ENCODE measurements around the gene CPNE8.

CPNE8 gene

DNA sequence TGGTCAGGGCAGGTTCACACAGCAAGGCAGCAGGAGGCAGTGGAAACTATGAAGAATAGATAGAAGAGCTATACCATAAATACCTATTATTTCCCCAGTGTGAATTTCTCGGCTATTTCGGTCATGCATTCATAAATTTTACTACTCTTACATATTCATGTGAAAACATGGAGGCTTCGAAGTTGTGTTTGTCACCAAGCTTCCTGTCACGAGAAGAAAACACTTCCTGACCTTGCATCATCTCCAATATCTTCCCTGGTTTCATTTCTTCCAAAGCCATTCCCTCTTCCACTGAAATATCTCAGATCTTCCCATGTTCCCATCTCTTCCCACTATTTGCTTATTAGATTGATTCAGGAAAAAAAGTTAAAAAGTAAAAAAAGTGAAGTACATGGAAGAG is 80.4 kb downstream of the CPNE8 start:
- no peaks in the 10 kb centered on the region for H3K9me3 ChIP-seq

DNA sequence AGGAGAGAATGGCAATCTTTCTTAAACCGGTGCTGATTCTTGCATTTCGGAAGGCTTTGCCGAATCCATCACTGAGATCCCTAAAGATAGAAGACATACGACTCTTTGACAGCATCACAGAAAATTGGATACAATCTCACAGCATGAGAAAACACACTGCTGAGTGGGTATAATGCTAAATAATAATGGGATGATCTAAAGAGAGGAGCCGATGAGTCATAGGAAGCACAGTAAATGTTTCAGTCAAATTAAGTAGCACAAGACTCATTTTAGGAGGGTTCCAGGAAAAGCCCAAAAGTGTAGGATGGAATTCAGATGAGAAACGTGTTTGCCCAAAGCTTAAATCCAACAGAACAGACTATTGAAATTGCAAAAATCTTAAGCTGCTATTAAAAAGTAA is 81.7 kb downstream of the CPNE8 start:
- H3K4me1 ChIP-seq (ENCODE audit: control insufficient read depth in 1 of 2, insufficient read depth in 1 of 2, low read depth in 1 of 2, low read length in 1 of 2): no peaks in the 10 kb centered on the region
- no peak overlapping the region for H3K4me3 ChIP-seq (ENCODE audit: low read depth in 1 of 2, low read length in 1 of 2)
- no peaks in the 10 kb centered on the region for H3K9me3 ChIP-seq
- no peak overlapping the region for H3K27ac ChIP-seq
- H3K27me3 ChIP-seq: no peaks in the 10 kb centered on the region
- TF ChIP-seq, protein P1, sequence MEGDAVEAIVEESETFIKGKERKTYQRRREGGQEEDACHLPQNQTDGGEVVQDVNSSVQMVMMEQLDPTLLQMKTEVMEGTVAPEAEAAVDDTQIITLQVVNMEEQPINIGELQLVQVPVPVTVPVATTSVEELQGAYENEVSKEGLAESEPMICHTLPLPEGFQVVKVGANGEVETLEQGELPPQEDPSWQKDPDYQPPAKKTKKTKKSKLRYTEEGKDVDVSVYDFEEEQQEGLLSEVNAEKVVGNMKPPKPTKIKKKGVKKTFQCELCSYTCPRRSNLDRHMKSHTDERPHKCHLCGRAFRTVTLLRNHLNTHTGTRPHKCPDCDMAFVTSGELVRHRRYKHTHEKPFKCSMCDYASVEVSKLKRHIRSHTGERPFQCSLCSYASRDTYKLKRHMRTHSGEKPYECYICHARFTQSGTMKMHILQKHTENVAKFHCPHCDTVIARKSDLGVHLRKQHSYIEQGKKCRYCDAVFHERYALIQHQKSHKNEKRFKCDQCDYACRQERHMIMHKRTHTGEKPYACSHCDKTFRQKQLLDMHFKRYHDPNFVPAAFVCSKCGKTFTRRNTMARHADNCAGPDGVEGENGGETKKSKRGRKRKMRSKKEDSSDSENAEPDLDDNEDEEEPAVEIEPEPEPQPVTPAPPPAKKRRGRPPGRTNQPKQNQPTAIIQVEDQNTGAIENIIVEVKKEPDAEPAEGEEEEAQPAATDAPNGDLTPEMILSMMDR (IDR thresholded peaks at IDR 0.05): no peak
- no peaks in the 10 kb centered on the region for H3K36me3 ChIP-seq

More for the DNA sequence above, 80.4 kb downstream of the CPNE8 start:
- Histone ChIP-seq H3K27me3 (no peaks in the 10 kb centered on the region), H3K4me3 (ENCODE audit: low read depth in 1 of 2, low read length in 1 of 2) (no peak overlapping the region), H3K27ac (no peak overlapping the region), H3K36me3 (no peaks in the 10 kb centered on the region), H3K4me1 (ENCODE audit: control insufficient read depth in 1 of 2, insufficient read depth in 1 of 2, low read depth in 1 of 2, low read length in 1 of 2) (no peaks in the 10 kb centered on the region)
- TF ChIP-seq, protein P1 (IDR thresholded peaks at IDR 0.05): no peak

DNA sequence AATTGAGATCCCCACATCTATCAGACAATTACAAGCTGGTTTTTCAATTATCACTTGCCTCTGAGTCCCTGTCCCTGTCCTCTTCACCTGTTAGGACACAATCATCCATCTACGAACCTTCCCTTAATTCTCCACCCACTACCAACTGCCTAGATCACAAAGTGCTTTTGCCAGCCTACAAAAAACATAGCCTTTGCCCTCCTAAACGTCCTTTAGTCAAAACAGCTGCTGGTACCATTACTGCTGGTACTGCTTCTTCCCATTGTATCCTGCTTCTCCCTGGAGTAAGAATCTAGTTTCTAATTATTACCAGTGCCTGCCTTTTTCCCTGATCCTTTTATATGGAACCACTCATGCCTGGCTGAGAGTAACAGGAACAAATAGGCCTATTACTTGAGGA is 82.1 kb downstream of the CPNE8 start:
- no peaks in the 10 kb centered on the region for H3K9me3 ChIP-seq
- H3K27ac ChIP-seq: no peak overlapping the region

DNA sequence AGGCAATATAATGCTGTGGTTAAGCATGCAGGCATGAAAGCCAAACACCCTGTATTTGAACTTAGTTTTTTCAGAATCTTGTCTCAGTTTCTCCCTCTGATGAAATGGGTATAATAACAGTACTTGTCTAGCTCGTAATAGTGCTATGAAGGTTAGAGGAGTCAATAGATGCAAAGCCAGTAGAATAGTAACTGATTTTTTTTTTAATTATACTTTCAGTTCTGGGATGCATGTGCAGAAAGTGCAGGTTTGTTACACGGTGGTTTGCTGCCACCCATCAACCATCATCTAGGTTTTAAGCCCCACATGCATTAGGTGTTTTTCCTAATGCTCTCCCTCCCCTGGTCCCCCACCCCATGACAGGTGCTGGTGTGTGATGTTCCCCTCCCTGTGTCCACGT is 87.4 kb downstream of the CPNE8 start:
- TF ChIP-seq, protein P1 (IDR thresholded peaks at IDR 0.05): no peak
- H3K4me3 ChIP-seq (ENCODE audit: low read depth in 1 of 2, low read length in 1 of 2): no peak overlapping the region
- no peaks in the 10 kb centered on the region for H3K9me3 ChIP-seq
- H3K4me1 ChIP-seq (ENCODE audit: control insufficient read depth in 1 of 2, insufficient read depth in 1 of 2, low read depth in 1 of 2, low read length in 1 of 2): no peaks in the 10 kb centered on the region
- no peak overlapping the region for H3K27ac ChIP-seq
- H3K27me3 ChIP-seq: no peaks in the 10 kb centered on the region
- no peaks in the 10 kb centered on the region for H3K36me3 ChIP-seq

More for the DNA sequence above, 82.1 kb downstream of the CPNE8 start:
- Histone ChIP-seq H3K27me3 (no peaks in the 10 kb centered on the region), H3K4me1 (ENCODE audit: control insufficient read depth in 1 of 2, insufficient read depth in 1 of 2, low read depth in 1 of 2, low read length in 1 of 2) (no peaks in the 10 kb centered on the region), H3K4me3 (ENCODE audit: low read depth in 1 of 2, low read length in 1 of 2) (no peak overlapping the region), H3K36me3 (no peaks in the 10 kb centered on the region)
- TF ChIP-seq, protein P1 (IDR thresholded peaks at IDR 0.05): no peak

DNA sequence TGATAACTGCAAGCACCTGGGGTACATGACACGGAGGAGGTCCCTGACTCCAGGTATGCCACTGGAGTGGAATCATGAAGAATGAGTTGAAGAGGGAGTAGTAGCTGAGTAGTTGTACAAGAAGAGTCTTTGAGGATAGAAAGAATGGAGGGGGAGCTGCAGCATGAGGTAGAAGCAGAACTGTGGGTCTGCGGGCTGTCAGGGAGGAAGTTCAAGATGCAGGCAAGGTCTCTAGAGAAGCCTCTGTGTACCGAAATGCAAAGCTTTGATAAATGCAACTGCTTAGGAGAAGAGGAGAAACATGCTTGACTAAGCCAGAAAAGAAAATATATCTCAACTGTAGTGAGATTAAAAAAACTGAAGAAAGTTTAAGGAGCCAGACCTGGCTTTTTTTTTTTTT is 91.5 kb downstream of the CPNE8 start:
- Histone ChIP-seq H3K4me1 (ENCODE audit: control insufficient read depth in 1 of 2, insufficient read depth in 1 of 2, low read depth in 1 of 2, low read length in 1 of 2) (no peaks in the 10 kb centered on the region), H3K36me3 (no peaks in the 10 kb centered on the region), H3K27ac (no peak overlapping the region), H3K27me3 (no peaks in the 10 kb centered on the region), H3K4me3 (ENCODE audit: low read depth in 1 of 2, low read length in 1 of 2) (no peak overlapping the region), H3K9me3 (no peaks in the 10 kb centered on the region)
- TF ChIP-seq, protein P1 (IDR thresholded peaks at IDR 0.05): no peak

DNA sequence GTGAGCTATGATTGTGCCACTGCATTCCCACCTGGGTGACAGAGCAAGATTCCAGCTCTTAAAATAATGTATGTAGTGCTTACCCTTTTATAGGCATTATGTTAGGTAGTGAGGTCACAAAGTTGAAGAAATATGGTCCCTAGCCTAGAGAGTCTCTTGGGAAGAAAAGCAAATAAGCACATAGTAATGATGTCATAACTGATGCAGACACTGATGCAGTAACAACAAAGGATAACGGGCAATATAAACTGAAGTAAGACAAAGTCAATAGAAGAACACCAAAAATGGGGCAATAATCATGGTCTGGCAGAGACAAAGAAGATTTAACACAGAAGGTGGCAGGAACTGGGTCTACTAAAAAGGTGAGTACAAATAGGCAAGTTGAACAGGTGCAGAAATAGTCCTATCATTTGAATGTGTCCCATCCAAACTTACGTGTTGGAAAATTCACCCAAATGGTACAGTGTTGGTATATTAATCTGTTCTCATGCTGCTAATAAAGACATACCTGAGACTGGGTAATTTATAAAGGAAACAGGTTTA is 93.5 kb downstream of the CPNE8 start:
- Histone ChIP-seq H3K4me3 (ENCODE audit: low read depth in 1 of 2, low read length in 1 of 2) (no peak overlapping the region), H3K36me3 (no peaks in the 10 kb centered on the region), H3K4me1 (ENCODE audit: control insufficient read depth in 1 of 2, insufficient read depth in 1 of 2, low read depth in 1 of 2, low read length in 1 of 2) (no peaks in the 10 kb centered on the region), H3K27me3 (no peaks in the 10 kb centered on the region), H3K9me3 (no peaks in the 10 kb centered on the region), H3K27ac (no peak overlapping the region)
- TF ChIP-seq, protein P1 (IDR thresholded peaks at IDR 0.05): no peak
